Heart left ventricle (tissue), 13 donors: Measurements from ENCODE around the gene CLCA1.
A peak's percentile ranks its signal among the peaks of the same experiment; 100 is the strongest.

ENCODE experiments used
- CTCF ChIP-seq, 12 donors: fragments of 200-600 bp; sonication (generic) in 4 of 12; IDR thresholded peaks; one replicate each; pipeline versions ENCODE4 v1.5.0 to v1.8.0; 2018 to 2022; ENCODE audit warnings: antibody characterized with exemption in 12 of 12, mild to moderate bottlenecking in 5 of 12
- POLR2A ChIP-seq, 2 donors: fragments of 450-650 bp; IDR thresholded peaks; one replicate each; pipeline ENCODE4 v1.6.1; 2017; ENCODE audit warnings: antibody characterized with exemption in 2 of 2, mild to moderate bottlenecking in 2 of 2, moderate library complexity in 2 of 2
- donor health status: ischemic (EF 13 %, LVEDD 7.1; RV severe dilation, severe dysfunction).
- donor health status: DM: no; HTN: yes; CAD: no.
- donor health status: DM: no; HTN: no; CAD: no.
- donor health status: ischemic (EF 25% LVEDD 6.9; RV normal size, moderate dysfunction).
- donor health status: ischemic (EF 25% LVEDD 5.7; RV mildly dilated, moderate dysfunction).
- donor health status: ischemic (EF 35%, LVEDD 5.7; RV mildly dilated, moderate dysfunction).
- donor health status: nonischemic (EF 11% LVEDD 7.7; RV severe dilation, severe dysfunction).
- donor health status: DM: yes; HTN: yes; CAD: no.
- donor health status: PGD.
- donor health status: ischemic (EF 29% LVEDD 5.4; RV normal size, mild dysfunction).
- donor health status: nonischemic (EF 23%, LVEDD 6.1; RV moderate dilation, normal function).

- no peak for TF ChIP-seq CTCF (IDR thresholded peaks at IDR 0.05)
- TF ChIP-seq POLR2A (IDR thresholded peaks at IDR 0.05): peak in 1 of 2 donors; percentile 47
Observed at GRCh38 chr1:86503406-86504136, 34.8 kb downstream of the CLCA1 start.
